ENCODE measurements around the gene GNAO1.

Gene GNAO1

DNA sequence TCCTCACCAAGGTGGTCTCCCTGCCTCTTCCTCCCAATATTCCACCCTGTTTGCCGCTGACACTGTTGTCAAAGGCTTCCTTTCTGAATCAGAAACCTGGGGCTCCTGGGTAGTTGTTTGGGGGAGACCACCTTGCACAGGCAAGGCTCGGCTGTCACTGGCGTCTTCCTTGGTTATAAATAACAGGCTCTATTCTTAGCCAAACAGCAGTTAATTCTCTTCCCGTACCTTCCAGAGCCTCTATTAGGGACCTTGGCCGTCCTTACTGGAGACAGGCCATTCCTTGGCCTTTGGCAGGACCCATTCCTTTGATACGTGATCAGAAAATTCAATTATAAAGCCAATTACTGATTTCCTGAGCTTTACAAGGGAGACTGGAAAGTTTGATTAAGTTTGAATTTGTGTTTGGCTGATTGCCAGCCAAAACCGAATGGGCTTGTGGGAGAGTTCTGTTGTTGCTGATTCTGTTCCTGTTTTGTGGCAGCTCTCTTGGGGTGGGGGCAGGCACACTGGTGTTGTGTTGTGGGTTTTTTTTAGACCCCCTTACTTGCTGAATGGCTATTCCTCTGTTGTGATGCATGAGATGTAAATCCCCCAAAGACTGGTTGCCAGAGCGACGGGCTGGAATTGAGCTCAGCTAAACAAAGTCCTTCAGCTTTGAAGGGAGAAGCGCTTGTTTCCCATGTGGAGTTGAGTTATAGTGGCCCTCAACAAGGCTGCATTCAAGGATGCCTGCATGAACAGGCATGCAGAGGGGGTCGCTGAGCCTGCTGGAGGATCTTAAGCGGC lies 104.6 kb downstream of the GNAO1 start:
- DNase-seq, result no peak

DNA sequence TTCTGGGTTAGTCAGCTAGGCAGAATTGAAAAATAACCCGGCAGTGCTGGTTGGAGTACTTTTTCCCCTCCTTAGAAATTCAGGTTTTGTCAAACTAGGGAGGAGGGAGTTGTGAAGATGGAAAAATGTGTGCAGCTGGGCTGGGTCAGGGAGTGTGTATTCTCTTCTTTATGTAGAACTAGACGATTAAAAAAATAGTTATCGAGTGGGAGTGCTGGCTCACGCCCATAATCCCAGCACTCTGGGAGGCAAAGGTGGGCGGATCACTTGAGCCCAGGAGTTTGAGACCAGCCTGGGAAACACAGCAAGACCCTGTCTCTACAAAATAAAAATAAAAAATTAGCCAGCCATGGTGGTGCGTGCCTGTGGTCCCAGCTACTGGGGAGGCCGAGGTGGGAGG lies 106.4 kb downstream of the GNAO1 start:
- DNase-seq, result no peak

GRCh38 chr16:56298116-56298515 lies 106.8 kb downstream of the GNAO1 start:
- no peak for DNase-seq

DNA sequence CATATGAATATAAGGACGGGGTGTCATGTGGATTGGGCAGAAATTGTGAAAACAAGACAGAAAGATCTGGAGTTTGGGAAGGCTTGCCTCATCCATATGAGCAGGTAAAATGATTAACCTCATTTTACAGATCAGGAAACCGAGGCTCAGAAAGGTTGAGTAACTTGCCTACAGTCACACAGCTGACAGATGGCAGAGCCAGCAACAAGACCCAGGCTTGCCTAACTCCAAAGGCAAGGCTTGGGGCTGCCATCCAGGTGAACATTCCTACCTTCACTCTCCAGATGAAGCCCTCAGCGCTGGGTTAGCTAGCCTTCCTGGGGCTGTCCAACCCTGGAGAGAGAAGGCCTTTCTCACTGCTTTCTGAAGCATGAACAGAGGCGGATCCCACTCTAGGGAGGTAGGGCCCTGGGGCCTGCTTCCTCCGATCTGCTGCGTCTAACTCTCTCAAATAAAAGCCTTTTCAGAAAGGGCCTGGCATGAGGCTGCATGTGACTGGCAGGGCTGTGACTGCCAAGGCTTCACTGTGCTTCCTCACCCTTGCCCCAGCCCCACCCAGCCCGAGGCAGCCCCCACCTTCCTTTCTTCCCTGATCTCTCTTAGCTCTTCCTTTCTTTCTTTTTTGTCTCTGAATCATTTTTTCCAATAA lies 107.8 kb downstream of the GNAO1 start:
- no peak for DNase-seq

- no peak for DNase-seq
These were observed 108.9 kb downstream of the GNAO1 start for GRCh38 chr16:56300242-56300623.

GRCh38 chr16:56300891-56301850 lies 109.9 kb downstream of the GNAO1 start:
- no peak for DNase-seq

- DNase-seq, result no peak
These were observed 111.2 kb downstream of the GNAO1 start for GRCh38 chr16:56302506-56302905.

GRCh38 chr16:56303066-56303715 lies 111.9 kb downstream of the GNAO1 start:
- DNase-seq, result no peak

DNA sequence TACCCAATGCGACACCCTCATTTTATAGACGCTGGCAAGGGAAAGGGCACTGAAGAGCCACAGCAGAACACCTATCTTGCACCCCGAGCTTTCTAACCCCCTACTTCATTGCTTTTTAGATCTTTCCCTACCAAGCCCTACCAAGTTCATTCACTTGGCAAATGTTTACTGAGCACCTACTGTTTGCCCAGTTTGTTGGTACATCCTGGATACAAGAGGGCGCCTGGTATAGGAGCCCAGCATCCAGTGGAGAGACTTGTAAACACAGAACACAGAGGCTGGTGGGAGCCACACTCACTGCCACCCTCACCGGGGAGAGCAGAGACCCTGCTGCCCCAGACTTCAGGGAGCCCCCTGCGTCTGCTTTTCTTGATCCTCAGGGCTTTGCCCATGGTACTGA lies 112.6 kb downstream of the GNAO1 start:
- no peak for DNase-seq

DNA sequence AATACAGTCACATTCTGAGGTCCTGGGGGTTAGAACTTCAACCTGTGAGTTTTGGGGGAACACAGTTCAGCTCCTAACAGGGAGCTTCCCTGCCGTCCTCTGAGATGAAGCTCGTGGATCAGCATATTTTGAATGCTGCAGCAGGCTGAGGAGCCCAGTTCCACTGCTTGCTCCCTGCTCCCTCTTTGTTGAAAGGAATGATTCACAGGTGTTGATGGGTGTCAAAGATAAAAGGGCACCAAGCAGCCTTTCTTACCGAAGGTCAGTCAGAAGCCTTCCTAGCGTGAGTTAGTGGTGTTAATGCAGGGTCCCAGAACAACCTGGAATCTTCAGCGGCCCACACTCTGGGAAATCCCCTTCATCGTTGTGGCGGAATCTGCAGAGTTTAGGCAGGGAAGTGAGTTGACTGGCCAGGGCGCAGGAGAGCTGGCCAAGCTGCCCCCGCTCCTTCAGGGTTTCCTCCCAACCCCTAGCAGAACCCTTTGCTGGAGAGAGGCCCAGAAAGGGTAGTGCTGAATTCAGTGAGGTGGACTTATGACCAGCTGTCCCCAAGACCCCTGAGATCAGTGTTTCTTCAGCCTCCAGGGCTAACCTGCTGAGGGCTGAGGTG lies 114.8 kb downstream of the GNAO1 start:
- DNase-seq, result no peak

GRCh38 chr16:56306690-56307533 lies 115.6 kb downstream of the GNAO1 start:
- DNase-seq, result no peak

- no peak for DNase-seq
These were observed 116.2 kb downstream of the GNAO1 start for GRCh38 chr16:56307534-56307873.

DNA sequence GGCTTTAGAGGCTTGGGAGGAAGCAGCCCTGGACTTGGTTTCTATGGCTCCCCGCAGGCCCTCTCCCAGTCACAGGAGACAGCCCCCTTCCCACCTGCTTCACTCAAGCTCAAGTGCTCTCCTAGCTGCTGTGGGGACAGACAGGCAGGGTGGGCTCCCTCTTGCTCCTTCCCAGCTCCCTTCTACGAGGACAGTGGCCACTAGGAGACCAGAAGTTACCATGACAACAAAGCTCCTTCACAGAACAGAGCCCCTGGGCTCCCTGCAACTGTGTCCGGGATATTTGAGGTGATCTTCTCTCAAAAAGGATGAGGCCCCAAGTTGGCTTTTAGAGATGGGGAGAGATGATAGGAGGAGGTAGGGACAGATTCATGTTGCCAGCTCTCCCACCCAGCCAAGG lies 117.7 kb downstream of the GNAO1 start:
- no peak for DNase-seq

DNA sequence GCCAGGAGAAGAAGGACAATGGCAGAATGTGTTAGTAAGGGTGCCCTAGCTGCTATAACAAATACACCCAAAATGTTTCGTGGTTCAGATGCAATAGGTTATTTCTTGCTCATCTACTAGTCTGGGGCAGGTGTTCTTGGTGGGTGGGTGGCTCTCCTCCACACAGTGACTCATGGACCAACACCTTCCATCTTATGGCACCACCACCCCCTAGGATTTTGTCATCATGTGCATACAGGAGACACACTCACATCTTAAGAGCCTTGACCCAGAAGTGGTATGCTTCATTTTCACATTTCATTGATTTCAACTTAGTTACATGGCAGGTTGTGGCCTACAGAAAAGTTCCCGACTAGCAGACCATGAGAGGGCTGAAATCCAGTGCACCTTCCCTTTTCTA lies 119.4 kb downstream of the GNAO1 start:
- no peak for DNase-seq

DNA sequence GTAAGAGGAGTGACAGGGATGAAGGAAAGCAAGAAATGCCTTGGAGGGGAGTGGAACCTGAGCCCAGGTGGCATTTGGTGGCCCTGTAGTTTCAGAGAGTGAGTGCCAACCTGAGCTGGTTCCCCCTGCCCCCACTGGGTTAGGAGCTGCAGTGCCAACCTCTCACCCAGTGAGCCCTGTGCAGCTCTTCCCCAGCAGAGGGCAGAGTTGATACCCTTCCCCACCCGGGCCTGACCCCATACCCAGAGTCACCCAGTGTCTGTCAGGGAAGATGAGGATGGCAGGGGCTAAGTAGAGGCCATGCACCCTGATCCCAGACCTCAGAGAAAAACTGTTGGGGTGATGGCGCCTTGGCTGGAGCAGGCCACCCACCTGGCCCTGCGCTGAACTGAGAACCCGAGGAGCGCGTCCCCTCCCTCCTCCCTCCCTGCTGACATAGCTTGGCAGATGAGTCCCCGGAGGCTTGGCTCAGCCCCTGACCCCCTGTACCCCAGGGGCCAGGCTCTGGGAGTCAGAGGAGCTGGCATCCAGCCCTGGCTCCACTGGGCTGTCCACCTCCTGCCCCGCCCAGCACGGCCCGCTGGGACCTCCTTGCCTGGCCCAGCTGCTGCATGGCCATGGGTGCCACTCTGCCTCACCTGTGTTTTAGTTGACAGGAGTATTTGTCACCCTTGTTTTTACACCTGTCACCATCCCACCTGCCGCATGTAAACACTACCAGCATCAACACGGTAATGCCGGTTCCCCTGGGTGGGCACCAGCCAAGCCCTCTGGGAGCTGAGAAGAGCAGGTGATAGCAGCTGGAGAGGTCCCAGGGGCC lies 120.1 kb downstream of the GNAO1 start:
- DNase-seq, result no peak

DNA sequence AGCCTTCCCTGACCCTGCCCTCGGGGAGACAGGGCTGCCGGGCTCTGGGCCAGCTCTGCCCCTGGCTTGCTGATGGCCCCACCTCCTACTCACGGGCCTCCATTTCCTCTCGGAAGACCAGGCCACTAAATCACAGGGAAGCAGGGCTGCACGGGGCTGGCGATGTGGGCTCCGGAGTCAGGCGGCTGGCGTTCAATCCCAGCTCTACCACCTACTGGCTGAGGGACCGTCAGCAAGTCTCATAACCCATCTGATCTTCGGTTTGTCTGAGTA lies 120.7 kb downstream of the GNAO1 start:
- no peak for DNase-seq

DNA sequence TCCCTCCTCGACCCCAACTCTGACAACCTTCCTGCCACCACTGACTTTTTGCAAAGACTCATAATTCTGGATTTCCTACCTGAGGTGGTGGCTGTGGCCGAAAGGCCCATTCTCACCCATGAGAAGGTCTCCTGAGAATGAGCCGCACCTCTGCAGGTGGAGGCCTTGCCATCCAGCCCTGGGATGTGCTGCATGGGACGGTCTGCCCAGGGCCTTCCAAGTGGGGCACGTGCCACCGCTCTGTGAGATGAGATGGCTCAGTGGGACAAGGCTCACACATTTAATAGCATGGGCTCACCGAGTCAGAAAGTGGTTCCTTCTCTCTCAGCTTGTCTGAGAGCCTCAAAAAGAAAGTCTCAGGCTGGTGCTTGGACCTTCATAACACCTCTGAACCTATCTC lies 121.3 kb downstream of the GNAO1 start:
- no peak for DNase-seq

DNA sequence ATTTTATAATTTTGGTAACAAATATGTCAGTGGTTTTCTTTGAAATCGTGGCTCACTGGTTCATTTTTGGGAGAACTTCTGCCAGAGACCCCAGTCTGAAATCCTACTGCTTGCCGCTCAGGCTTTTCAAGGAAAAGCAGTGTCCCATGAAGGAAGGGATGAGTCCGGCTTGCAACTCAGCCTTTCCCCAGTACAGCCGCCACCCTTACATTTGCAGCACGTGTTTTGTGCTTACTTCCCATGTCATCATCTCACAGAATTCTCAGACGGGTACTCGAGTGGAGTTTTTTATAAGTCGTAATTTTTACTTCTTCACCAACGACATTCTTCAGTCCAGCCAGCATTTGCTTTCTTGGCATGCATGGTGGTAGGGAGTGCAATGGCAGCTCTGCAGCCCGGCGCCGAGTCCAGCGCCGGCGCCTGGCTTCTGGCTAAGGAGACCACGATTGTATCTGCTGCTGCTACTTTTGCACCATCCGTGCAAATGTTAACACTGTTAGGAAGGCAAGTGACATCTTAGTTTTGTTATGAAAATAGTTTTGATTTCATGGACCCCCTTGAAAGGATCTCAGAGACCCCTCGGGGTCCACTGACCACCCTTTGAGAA lies 123.1 kb downstream of the GNAO1 start:
- DNase-seq, result no peak

DNA sequence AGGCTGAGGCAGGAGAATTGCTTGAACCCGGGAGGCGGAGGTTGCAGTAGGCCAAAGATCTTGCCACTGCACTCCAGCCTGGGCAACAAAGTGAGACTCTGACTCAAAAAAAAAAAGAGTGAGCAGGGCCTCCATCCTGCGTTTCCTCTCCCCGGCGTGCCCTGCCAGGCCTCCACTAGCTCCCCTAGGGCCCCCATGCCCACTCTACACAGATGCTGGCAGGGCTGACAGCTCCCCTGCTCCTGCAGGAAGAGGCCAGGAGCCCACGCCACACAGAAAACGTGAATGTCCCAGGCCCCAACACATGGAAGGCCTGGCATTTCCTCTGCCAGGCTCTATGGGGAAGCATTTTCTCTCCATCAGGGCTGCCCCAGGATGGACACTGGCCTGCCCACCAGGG lies 124.7 kb downstream of the GNAO1 start:
- no peak for DNase-seq

DNA sequence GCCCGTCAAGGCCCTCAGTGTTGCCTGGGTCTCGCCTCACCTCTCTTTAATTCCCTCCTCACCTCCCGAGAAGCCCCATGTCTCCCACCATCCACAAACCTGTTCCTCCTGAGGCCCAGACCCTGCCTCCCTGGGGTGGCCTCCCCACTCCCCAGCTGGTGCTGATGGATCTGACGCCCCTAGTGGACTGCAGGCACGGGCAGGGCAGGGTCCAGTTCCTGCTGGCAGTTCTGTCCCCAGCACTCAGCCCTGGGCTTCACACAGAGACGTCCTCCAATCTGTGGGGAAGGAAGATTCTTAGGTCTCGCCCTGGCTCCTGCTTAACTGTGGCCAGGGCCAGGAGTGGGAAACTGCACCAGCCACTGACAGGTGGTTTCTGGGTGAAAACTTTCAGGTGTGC lies 125.3 kb downstream of the GNAO1 start:
- no peak for DNase-seq
